GM18858 (cell line): ENCODE data around the gene MAML2.
A peak's percentile ranks its signal among the peaks of the same experiment; 100 is the strongest.

Experiments used
- ATAC-seq: cut with Tn5 transposase; IDR thresholded peaks from one replicate; pipeline ENCODE4 v1.9.1; 2021; ENCODE audit not compliant: unreplicated experiment

Gene MAML2

DNA sequence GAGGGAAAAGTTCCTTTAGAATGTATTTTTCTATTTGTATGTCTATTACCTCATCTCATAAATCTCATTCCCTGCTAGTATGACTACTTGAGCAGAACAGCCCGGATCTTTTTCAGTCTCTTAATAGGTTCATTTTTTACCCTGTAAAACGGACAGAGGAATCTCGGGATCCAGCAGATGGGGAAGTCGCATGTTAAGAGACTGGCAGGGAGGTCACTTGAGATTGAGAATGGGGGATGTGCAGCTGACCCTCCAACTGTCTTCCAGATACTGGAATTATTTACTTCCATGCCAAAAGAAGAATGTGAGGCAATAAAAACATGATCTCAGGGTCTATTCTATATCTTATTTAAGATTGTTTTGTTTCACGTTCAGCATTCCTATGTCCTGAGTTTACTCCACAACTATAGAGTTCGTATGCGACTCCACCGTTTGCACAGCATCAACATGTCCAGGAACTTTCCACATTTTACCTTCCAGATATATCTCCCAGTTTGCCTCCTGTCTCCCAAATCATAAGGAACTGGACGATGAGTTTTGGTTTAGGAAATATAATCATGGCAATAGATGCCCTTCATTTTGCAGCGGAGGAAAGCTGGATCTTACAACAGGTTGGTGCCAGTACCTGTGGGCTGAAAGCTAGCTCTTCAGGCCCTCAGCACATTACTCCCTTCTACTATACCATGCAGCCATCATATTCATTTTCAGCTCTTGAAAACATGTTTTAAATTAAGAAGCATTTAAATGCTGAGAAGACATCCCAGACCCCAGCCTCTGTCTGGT lies 181.5 kb downstream of the MAML2 start:
- ATAC-seq: no peak

DNA sequence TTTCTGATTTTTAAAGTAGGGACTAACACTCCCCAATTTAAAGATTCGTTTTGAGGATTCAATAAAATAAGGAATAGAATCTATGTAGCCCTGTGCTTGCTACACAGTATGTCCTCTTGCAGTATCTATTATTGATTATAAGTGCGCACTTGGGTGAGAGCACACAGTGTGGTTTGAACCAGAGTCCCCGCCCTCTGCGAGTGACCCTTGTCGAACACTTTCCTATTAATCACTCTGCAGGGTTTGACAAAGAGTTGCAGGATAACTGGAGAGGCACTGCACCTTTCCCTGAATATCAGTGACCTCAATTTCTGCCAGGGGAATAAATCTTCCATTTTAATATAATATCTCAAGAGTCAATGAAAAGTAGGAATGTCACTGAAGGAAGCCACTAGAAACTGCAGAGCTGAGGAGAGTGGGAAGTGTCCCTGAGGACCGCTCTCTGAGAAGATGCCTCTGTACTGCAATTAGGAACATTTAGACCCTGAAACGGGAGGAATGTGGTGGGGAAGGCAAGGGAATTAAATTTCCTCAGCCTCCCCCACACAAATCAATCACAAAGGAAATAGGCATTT lies 182.2 kb downstream of the MAML2 start:
- ATAC-seq: no peak

DNA sequence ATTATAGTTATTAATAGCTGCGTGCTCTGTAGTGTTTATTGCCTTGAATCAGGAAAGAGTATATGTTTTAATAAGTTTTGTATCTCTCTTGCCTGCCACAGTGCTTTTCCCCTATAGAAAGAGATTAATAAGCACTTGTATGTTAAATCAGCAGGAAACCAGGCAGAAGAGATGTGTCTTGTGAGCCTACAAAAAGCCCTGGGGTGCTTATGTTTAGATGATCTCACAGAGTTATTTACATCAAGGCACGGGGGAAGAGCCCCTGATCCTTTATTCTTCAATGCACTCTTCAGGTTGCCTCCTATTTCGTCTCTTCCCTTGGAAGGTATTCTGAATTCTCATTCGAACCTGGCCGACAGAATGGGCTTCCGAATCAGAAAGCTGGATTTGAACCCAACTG lies 183.0 kb downstream of the MAML2 start:
- ATAC-seq: no peak

GRCh38 chr11:96158126-96158525 lies 184.9 kb downstream of the MAML2 start:
- no peak for ATAC-seq

DNA sequence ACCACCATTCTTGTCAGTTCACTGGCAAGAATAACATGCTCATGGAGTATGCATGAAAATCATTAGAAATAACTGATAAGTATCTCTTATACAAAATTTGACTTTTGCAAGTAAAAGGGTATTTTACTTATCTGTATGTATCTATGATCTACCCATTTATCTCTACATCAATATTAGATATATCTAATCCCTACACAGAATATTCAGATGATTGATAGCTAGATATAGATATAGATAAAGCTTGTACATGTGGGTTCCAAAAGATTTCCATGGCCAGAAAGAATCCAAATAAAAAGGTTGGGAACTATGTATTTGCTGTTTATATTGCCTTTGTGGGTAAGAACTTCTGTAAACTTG lies 185.5 kb downstream of the MAML2 start:
- ATAC-seq: no peak

DNA sequence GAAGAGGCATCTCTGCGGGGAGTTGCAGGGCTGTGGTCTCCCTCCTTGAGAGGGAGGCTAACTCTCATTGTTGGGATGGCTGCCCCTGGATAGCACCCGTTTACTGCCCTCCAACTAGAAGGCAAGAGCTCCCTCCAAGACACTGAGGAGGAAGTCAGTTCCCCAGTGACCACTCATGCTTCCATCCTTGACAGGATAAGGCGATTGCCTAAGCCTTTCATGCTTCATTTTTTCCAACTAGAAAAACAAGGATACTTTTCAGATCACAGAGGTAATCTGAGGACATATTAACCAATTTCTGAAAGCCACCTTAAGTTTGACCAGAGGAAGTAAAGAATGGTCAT lies 186.6 kb downstream of the MAML2 start:
- ATAC-seq: no peak

DNA sequence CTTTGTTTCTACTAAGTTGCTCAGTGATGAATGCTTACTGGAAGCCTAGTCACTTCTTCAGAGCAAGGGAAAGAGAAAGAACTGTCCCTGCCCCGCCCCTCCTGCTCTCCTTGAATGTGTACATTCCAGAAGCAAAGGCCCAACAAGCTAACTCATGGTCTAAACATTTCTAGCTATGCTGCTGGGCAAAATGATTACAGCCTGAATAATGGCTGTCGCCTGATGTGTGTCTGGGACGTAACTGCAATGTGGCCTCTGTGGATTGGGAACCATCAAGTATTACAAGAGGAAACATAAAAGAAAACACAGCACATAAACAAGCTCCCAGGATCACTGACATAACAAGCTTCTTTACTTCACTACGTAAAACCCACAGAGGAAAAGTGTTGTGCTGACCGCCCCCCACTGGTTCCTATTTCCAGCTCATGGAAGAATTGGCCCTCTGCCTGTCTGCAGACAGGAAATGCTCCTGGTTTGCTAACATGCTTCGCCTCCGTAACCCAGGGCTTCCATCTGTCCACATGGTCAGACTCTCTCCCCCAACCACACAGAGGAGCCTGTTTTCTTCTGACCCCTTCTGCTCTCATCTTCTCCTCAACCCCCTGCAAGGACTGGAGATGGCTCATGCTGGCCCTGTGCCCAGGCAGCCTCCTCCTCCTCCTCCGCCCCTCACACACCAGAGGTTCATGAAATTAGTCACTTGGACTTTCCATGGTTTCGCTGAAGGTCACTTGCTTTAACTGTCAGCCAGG lies 187.2 kb downstream of the MAML2 start:
- peak; percentile 33 for ATAC-seq

DNA sequence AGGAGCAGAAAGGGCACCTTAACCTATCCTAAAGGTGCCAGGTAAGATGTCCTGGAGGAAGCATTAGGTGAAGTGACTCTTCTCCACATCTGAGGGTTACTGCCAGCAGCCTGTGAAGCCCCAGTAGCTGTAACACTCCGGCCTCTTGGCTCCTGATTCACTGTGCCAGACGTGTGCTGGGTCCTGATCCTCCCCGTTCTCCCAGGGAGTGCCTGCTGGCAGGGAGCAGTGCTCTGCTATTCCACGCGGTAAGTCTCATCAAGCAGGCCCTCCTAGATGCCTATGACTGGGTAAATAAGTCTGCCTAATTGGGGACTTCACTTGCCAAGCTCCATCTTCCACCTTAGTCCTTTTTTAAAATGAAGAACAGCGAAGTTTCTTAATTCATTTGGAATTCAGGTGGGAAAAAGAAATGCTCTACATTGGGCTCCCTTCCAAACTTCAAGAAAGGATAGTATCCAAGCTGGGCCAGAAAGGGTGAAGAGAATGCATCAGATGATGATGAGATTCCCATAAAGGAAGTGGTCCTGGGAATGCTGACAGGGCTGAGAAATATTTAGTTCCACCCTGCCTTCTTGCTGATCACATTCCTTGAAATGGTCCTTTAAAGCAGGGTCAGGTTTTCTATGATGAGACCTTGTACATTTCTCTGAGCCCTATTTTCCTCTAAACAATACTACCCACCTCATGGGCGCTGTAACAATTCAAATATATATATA lies 188.0 kb downstream of the MAML2 start:
- no peak for ATAC-seq

- no peak for ATAC-seq
Measured at GRCh38 chr11:96152623-96153022, 190.4 kb downstream of the MAML2 start.

DNA sequence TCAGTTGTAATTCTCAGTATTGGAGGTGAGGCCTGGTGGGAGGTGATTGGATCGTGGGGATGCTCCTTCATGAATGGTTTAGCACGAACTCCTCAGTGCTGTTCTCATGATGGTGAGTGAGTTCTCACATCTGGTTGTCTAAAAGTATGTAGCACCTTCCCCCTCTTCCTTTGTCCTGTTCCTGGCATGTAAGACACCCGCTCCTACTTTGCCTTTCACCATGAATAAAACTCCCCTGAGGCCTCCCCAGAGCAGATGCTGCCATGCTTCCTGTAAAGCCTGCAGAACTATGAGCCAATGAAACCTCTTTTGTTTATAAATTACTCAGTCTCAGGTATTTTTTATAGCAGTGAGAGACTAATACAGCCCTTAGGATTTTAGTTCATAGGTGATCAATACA lies 191.5 kb downstream of the MAML2 start:
- no peak for ATAC-seq

- ATAC-seq: no peak
Measured at GRCh38 chr11:96150609-96151008, 192.4 kb downstream of the MAML2 start.

- ATAC-seq: no peak
Measured at GRCh38 chr11:96149743-96150555, 193.0 kb downstream of the MAML2 start.

DNA sequence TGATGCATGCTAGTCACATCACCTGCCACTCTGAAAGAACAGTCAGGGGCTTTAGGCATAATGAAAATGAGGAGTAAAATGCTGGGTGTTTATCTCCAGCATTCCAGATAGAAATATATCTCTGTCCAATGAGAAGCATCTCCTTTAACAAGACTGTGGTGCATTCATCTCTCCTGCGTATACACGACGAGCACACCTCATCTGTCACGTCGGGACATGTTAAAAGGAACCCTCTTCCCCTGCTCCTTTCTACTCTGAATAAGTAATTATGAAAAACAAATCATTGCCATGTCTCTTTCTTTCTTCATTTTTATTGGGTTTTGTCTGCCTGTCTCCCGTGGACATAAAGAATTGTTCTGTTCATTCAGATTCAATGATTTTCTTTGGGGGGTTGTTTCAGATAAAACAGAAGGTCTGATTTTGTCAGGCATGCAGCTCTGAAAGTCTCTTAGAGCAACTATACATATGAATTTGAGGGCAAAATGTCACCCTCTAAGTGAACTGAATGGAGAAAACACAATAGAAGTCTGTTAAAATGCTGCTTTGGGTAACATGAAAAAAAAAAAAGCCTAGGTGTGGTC lies 195.0 kb downstream of the MAML2 start:
- ATAC-seq: no peak

- no peak for ATAC-seq
Measured at GRCh38 chr11:96147186-96147585, 195.8 kb downstream of the MAML2 start.

DNA sequence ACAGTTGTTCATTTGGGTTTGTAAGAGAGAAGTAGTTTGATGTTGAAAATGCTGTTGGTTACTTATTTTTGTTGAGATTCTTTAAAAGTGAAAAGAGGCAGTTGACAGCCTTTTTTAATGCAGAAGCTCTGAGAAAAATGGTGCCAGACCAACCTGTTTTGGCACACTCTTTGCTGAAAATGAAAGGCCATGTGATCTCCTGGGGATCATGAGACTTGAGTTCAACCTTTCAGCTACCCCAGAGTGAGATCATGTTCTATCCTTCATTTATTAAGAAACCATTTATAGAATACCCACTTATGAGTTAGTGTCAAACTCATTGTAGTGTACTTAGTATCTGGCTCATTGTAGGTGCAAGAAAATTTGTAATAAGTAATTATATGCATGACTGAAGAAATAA lies 196.2 kb downstream of the MAML2 start:
- ATAC-seq: no peak

- ATAC-seq: no peak
Measured at GRCh38 chr11:96145163-96145585, 197.8 kb downstream of the MAML2 start.

DNA sequence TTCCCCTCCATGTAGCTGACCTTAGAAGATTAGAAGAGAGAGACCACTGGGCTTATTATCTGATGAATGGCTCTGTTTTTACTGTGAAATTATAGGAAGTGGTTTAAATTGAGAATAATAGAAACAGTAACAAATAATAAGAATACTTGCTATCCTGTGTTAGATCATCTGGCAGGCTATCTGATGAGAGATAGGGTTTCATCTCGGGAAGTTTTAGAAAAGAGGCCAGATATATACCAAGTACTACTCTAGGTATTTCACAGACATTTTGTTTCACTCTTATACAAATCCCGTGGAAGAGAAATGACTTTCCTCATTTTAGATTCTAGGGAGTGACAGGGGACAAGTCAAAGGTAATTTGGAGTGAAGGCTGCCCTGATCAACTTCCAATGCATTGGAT lies 198.4 kb downstream of the MAML2 start:
- ATAC-seq: no peak

- no peak for ATAC-seq
Measured at GRCh38 chr11:96143041-96143521, 199.9 kb downstream of the MAML2 start.

GRCh38 chr11:96141626-96142025 lies 201.4 kb downstream of the MAML2 start:
- no peak for ATAC-seq

- no peak for ATAC-seq
Measured at GRCh38 chr11:96139691-96140090, 203.3 kb downstream of the MAML2 start.
